K562 (cell line): ENCODE measurements around the gene DENND6B. TPM values are rescaled to one million over a fixed set of nuclear protein-coding genes. Genes with fewer than 3 reads are reported as not detected.

Source experiments
- ATAC-seq: fragments of 200-7000 bp; cut with Tn5 transposase; 3 replicates; pipeline ENCODE4 v1.9.1; 2020; ENCODE audit warnings: moderate library complexity
- BruUV-seq: library from RNA; stranded (reverse); fragments of 400-500 nt; replicated peaks from 2 replicates; lab custom pipeline; 2021; lab: Mats Ljungman, UMichigan
- CTCF ChIA-PET: fragments of 300-600 bp; formaldehyde crosslinking; extraction: SDS; loops from one replicate; lab custom pipeline; 2021; ENCODE audit warnings: low intra/inter-chr PET ratio; lab: Yijun Ruan, JAX
- POLR2A ChIA-PET: fragments of 300-600, 350-650 bp; sonication (Branson Sonifier 250); formaldehyde crosslinking; extraction: SDS; loops from one replicate; lab custom pipeline; 2021; ENCODE audit warnings: antibody characterized with exemption, inconsistent platforms; lab: Yijun Ruan, JAX
- DNase-seq, 4 experiments: peaks; one replicate each; pipeline versions ENCODE4 v3.0.0 to v3.0.0-alpha.2; 2011 to 2018; ENCODE audit warnings: low spot score in 3 of 4, mixed read lengths in 3 of 4; ENCODE audit errors: extremely low read depth in 1 of 4
- FAIRE-seq: peaks from 2 replicates; lab custom pipeline; 2011; peaks lifted over from hg19 to GRCh38; lab: Jason Lieb, UNC
- H2AFZ ChIP-seq: 2 replicates; pipeline ENCODE4 v1.6.0; 2011; ENCODE audit warnings: low read depth, low read length, control low read depth, inconsistent platforms
- H3K27ac ChIP-seq: fragments of 200-600 bp; 3 replicates; pipeline ENCODE4 v1.8.0; 2011; ENCODE audit warnings: low read depth, mild to moderate bottlenecking, control low read depth, inconsistent platforms, low read length, moderate library complexity, mixed read lengths; ENCODE audit errors: extremely low read depth
- H3K27me3 ChIP-seq, 2 experiments: fragments of 300-600 bp in 1 of 2; 2 replicates in 1 of 2; 3 replicates in 1 of 2; pipeline versions ENCODE4 v1.6.0 to v1.8.0; 2011; ENCODE audit warnings: inconsistent platforms in 2 of 2, low read length in 2 of 2, mild to moderate bottlenecking in 1 of 2, mixed read lengths in 1 of 2, moderate library complexity in 1 of 2; ENCODE audit not compliant: control insufficient read depth in 2 of 2, insufficient read depth in 2 of 2
- H3K36me3 ChIP-seq: fragments of 300-600 bp; 3 replicates; pipeline ENCODE4 v1.8.0; 2011; ENCODE audit warnings: mild to moderate bottlenecking, low read length, inconsistent platforms; ENCODE audit not compliant: control insufficient read depth, insufficient read depth
- H3K4me1 ChIP-seq, 2 experiments: fragments of 200-600 bp in 1 of 2; replicated peaks in 1 of 2; 2 replicates in 1 of 2; 3 replicates in 1 of 2; pipeline versions ENCODE4 v1.5.1 to v1.8.0; 2011; ENCODE audit warnings: inconsistent platforms in 2 of 2, low read length in 2 of 2, mild to moderate bottlenecking in 1 of 2, mixed read lengths in 1 of 2, moderate library complexity in 1 of 2; ENCODE audit not compliant: control insufficient read depth in 2 of 2, insufficient read depth in 2 of 2
- H3K4me2 ChIP-seq: 2 replicates; pipeline ENCODE4 v1.6.1; 2011; ENCODE audit warnings: low read length, control low read depth, inconsistent platforms, mixed read lengths; ENCODE audit not compliant: insufficient read depth
- H3K4me3 ChIP-seq: fragments of 200-600 bp; sonication (generic), shearing (Covaris generic); 2 replicates; pipeline ENCODE4 v1.5.1; 2016; ENCODE audit warnings: control low read depth, inconsistent platforms
- H3K79me2 ChIP-seq: fragments of 200-600 bp; 3 replicates; pipeline ENCODE4 v1.8.0; 2011; ENCODE audit warnings: low read length, inconsistent platforms; ENCODE audit not compliant: control insufficient read depth, insufficient read depth
- H3K9ac ChIP-seq, 2 experiments: 2 replicates each; pipeline versions ENCODE4 v1.6.0 to v1.6.1; 2011; ENCODE audit warnings: low read depth in 2 of 2, low read length in 2 of 2, control low read depth in 1 of 2, inconsistent platforms in 1 of 2, mild to moderate bottlenecking in 1 of 2, mixed read lengths in 1 of 2; ENCODE audit not compliant: insufficient read depth in 1 of 2
- H3K9me1 ChIP-seq: one replicate; pipeline ENCODE4 v1.6.0; 2011; ENCODE audit warnings: inconsistent platforms, mild to moderate bottlenecking, low read length, moderate library complexity; ENCODE audit not compliant: control insufficient read depth, insufficient read depth
- H3K9me3 ChIP-seq: replicated peaks from 2 replicates; pipeline ENCODE4 v1.5.1; 2011; ENCODE audit warnings: low read depth, low read length, inconsistent platforms; ENCODE audit not compliant: control insufficient read depth, insufficient read depth
- H4K20me1 ChIP-seq: replicated peaks from 2 replicates; pipeline ENCODE4 v1.6.1; 2011; ENCODE audit warnings: low read length, inconsistent platforms, mixed read lengths; ENCODE audit not compliant: control insufficient read depth, insufficient read depth
- CEBPB ChIP-seq: fragments of 450-650 bp; IDR thresholded peaks from 2 replicates; pipeline ENCODE4 v1.6.1; 2016; ENCODE audit warnings: missing genetic modification characterization, missing compliant biosample characterization
- IFI16 ChIP-seq: fragments of 250-450 bp; sonication (Bioruptor Pico); IDR thresholded peaks from 2 replicates; pipeline ENCODE4 v2.1.2; 2022; ENCODE audit warnings: mild to moderate bottlenecking, inconsistent platforms
- RBM22 ChIP-seq: fragments of 200-400 bp; formaldehyde crosslinking; IDR thresholded peaks from 2 replicates; pipeline ENCODE4 v1.6.1; 2018; ENCODE audit warnings: low read length, low read depth; ENCODE audit not compliant: poor library complexity, severe bottlenecking
- RFX5 ChIP-seq: IDR thresholded peaks from 2 replicates; pipeline ENCODE4 v1.6.1; 2011; ENCODE audit warnings: low read depth, mild to moderate bottlenecking, improper control_type of control experiment, low read length
- SIN3A ChIP-seq, 2 experiments: fragments of 150-350 bp in 1 of 2; IDR thresholded peaks; 2 replicates each; pipeline ENCODE4 v1.6.1; 2011 to 2016; ENCODE audit warnings: borderline replicate concordance in 2 of 2, low read depth in 2 of 2, low read length in 2 of 2, mild to moderate bottlenecking in 2 of 2, moderate library complexity in 2 of 2; ENCODE audit not compliant: control insufficient read depth in 1 of 2
- ZBTB8A ChIP-seq: fragments of 450-650 bp; IDR thresholded peaks from 2 replicates; pipeline ENCODE4 v1.6.1; 2018; ENCODE audit warnings: mild to moderate bottlenecking, moderate library complexity; ENCODE audit not compliant: partially characterized antibody
- ZNF766 ChIP-seq: fragments of 200-800 bp; sonication (Bioruptor generic); conservative IDR thresholded peaks from 2 replicates; pipeline ENCODE4 v1.6.1; 2016; ENCODE audit warnings: missing genetic modification characterization, missing compliant biosample characterization
- WGBS: fragments of 100-300 bp; shearing (Covaris generic); methylation state at CpG from one replicate; pipeline ENCODE4 v1.1.6; 2016; ENCODE audit warnings: low coverage, mixed read lengths; ENCODE audit not compliant: insufficient coverage; ENCODE audit errors: missing lambda C conversion rate; 5-methylcytosine and 5-hydroxymethylcytosine counted together
- in situ Hi-C: fragments of 300-500 bp; cut with MboI; formaldehyde crosslinking; loops from 4 replicates; pipeline ENCODE4 v1.15.0; 2018; ENCODE audit warnings: inconsistent platforms, mixed read lengths
- intact Hi-C: fragments of 100-400 bp; cut with micrococcal nuclease; formaldehyde crosslinking; loops from 2 replicates; pipeline ENCODE4 v1.14.2; 2022
- polyA plus RNA-seq, 8 experiments: library from polyadenylated mRNA; depleted of rRNA in 4 of 8; stranded (reverse) in 5 of 8; unstranded in 3 of 8; fragments of >200 nt; fragmentation: Nextera tagmentation in 2 of 8; fragmentation: Illumina TruSeq in 1 of 8; extraction: Ambion mirVana in 2 of 8; extraction: Trizol in 1 of 8; gene quantifications; 2 replicates each; pipeline versions ENCODE4 v1.2.1 to v1.2.3, GENCODE V29; 2011 to 2014; ENCODE audit warnings: inconsistent platforms in 1 of 8, missing spikeins in 1 of 8
- total RNA-seq, 7 experiments: library from RNA; depleted of rRNA in 6 of 7; stranded (reverse); fragments of >200 nt in 6 of 7; fragmentation: Illumina TruSeq in 2 of 7; extraction: Trizol in 2 of 7; gene quantifications; 2 replicates each; pipeline versions ENCODE4 v1.2.1 to v1.2.3, GENCODE V29; 2011 to 2021; ENCODE audit warnings: low replicate concordance in 1 of 7
- TF ChIP-seq, protein P1 (sequence below): fragments of 250-450 bp; sonication (Bioruptor Pico); IDR thresholded peaks from 2 replicates; pipeline ENCODE4 v1.6.1; 2021; ENCODE audit warnings: mild to moderate bottlenecking
- TF ChIP-seq, protein P2 (sequence below): fragments of 250-450 bp; sonication (Bioruptor Pico); IDR thresholded peaks from 2 replicates; pipeline ENCODE4 v1.4.0; 2020; ENCODE audit warnings: mild to moderate bottlenecking, moderate library complexity, borderline replicate concordance

DENND6B gene
- total and polyA plus RNA-seq, 9 of the 15 experiments (the other 6 are each of a cell fraction or from before 2014, with no cell fraction given), result 0.07 to 3.7 (median 1.5) TPM

DNA sequence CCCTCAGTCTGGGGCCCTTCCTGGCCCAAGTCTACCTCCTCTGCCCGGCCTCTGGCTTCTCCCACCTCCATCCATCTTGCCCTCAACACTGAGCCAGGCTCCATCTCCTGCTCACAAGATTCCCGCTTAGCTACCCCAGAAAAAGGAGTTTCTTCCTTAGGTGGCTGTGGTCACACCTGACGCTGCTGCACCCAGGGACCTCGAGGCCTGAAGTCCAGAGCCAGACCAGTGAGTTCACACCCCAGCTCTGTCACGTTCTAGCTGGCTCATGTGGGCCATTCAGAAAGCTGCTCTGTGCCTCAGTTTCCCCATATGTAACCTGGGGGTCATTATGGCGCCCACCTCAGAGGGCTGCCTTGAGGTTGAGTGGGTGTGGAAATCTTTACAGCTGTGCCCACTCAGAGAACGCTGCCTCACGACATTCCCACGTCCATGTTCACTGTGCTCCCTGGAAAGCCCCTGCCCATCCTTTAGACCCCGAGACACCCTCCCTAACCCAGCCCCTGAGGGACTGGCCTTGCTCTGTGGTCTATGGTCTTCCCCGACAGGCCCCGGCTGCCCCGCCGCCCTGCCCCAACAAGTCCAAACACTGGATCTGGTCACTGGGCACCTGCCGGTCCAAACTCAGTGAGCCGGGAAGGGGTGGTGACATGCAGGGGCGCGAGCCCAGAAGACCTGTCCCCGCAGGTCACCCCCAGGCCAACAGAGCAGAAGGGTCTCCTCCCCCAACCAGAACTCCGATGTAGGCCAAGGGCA, 29.1 kb downstream of the DENND6B start:
- Histone ChIP-seq H3K36me3 (no peaks in the 10 kb centered on the region; the same call in 2 of the 3 replicates), H3K4me3 (no peak overlapping the region), H4K20me1 (no peaks in the 10 kb centered on the region), H3K79me2 (peaks cover 30% of the 10 kb centered on the region; the same call in 2 of the 3 replicates), H3K9ac (peak overlapping the region in 1 of 2 experiments; percentile 58; a peak in 2 of 4 replicates), H3K4me1 (peaks cover 0 to 64% of the 10 kb centered on the region in 2 experiments; a peak in 2 of 5 replicates), H3K27ac (no peak overlapping the region), H3K27me3 (no peaks in the 10 kb centered on the region), H3K4me2 (no peak overlapping the region), H3K9me1 (no peaks in the 10 kb centered on the region), H3K9me3 (no peaks in the 10 kb centered on the region), H2AFZ (no peak overlapping the region)
- in situ Hi-C loops (no loop called here), intact Hi-C loops (no loop called here)
- DNase-seq (no peak), ATAC-seq (no peak), FAIRE-seq (no peak)
- CTCF ChIA-PET, result no interaction called here
- BruUV-seq, result no TSS peak
- 86% methylated on average over 11 of the region's 20 CpGs for WGBS
- TF ChIP-seq, protein P1, sequence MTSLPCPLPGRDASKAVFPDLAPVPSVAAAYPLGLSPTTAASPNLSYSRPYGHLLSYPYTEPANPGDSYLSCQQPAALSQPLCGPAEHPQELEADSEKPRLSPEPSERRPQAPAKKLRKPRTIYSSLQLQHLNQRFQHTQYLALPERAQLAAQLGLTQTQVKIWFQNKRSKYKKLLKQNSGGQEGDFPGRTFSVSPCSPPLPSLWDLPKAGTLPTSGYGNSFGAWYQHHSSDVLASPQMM (CRISPR knock-in tag), result no peak
- TF ChIP-seq RFX5 (no peak), RBM22 (no peak), SIN3A (IDR thresholded peaks at IDR 0.05; ENCODE audit: borderline replicate concordance in 2 of 2, control insufficient read depth in 1 of 2, low read depth in 2 of 2, low read length in 2 of 2) (no peak), ZNF766 (CRISPR knock-in tag) (no peak), IFI16 (CRISPR knock-in tag) (no peak), ZBTB8A (no peak), CEBPB (tag) (no peak)
- TF ChIP-seq, protein P2, sequence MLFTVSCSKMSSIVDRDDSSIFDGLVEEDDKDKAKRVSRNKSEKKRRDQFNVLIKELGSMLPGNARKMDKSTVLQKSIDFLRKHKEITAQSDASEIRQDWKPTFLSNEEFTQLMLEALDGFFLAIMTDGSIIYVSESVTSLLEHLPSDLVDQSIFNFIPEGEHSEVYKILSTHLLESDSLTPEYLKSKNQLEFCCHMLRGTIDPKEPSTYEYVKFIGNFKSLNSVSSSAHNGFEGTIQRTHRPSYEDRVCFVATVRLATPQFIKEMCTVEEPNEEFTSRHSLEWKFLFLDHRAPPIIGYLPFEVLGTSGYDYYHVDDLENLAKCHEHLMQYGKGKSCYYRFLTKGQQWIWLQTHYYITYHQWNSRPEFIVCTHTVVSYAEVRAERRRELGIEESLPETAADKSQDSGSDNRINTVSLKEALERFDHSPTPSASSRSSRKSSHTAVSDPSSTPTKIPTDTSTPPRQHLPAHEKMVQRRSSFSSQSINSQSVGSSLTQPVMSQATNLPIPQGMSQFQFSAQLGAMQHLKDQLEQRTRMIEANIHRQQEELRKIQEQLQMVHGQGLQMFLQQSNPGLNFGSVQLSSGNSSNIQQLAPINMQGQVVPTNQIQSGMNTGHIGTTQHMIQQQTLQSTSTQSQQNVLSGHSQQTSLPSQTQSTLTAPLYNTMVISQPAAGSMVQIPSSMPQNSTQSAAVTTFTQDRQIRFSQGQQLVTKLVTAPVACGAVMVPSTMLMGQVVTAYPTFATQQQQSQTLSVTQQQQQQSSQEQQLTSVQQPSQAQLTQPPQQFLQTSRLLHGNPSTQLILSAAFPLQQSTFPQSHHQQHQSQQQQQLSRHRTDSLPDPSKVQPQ (CRISPR knock-in tag), result no peak
- POLR2A ChIA-PET, result no interaction called here
